Liver (tissue), 9 donors: ENCODE results near the gene ATXN1. TPM values are rescaled to one million over a fixed set of nuclear protein-coding genes. Genes with fewer than 3 reads are reported as not detected.

ENCODE experiments used
- DNase-seq: peaks from one replicate; pipeline ENCODE4 v3.0.0-alpha.2; 2017; ENCODE audit warnings: low spot score
- H3K27ac ChIP-seq, 2 donors: one replicate each; pipeline ENCODE4 v1.7.0; 2013; ENCODE audit warnings: inconsistent platforms in 2 of 2, low read length in 2 of 2, control low read depth in 1 of 2, low read depth in 1 of 2, mild to moderate bottlenecking in 1 of 2
- H3K27me3 ChIP-seq, 4 donors: one replicate each; pipeline versions ENCODE4 v1.6.1 to v1.7.0; 2013; ENCODE audit warnings: low read length in 3 of 4, inconsistent platforms in 1 of 4, mild to moderate bottlenecking in 1 of 4, moderate library complexity in 1 of 4; ENCODE audit not compliant: control insufficient read depth in 4 of 4, insufficient read depth in 4 of 4
- H3K36me3 ChIP-seq, 4 donors: one replicate each; pipeline versions ENCODE4 v1.6.1 to v1.7.0; 2013; ENCODE audit warnings: low read length in 3 of 4, mild to moderate bottlenecking in 3 of 4, low read depth in 1 of 4, moderate library complexity in 1 of 4; ENCODE audit not compliant: control insufficient read depth in 4 of 4, insufficient read depth in 3 of 4
- H3K4me1 ChIP-seq, 4 donors: one replicate each; pipeline versions ENCODE4 v1.6.1 to v1.7.0; 2013; ENCODE audit warnings: low read length in 3 of 4, mild to moderate bottlenecking in 3 of 4, moderate library complexity in 1 of 4; ENCODE audit not compliant: control insufficient read depth in 4 of 4, insufficient read depth in 4 of 4
- H3K4me3 ChIP-seq, 3 donors: one replicate each; pipeline versions ENCODE4 v1.6.1 to v1.7.0; 2013; ENCODE audit warnings: low read length in 3 of 3, control low read depth in 1 of 3, low read depth in 1 of 3, mild to moderate bottlenecking in 1 of 3
- H3K9ac ChIP-seq, 2 donors: one replicate each; pipeline ENCODE4 v1.7.0; 2013; ENCODE audit warnings: low read length in 2 of 2, mild to moderate bottlenecking in 2 of 2, moderate library complexity in 2 of 2, control low read depth in 1 of 2, low read depth in 1 of 2
- H3K9me3 ChIP-seq, 4 donors: one replicate each; pipeline versions ENCODE4 v1.6.1 to v1.7.0; 2013; ENCODE audit warnings: low read length in 3 of 4; ENCODE audit not compliant: control insufficient read depth in 4 of 4
- ATF3 ChIP-seq: IDR thresholded peaks from 2 replicates; pipeline ENCODE4 v1.6.1; 2016; ENCODE audit warnings: antibody characterized with exemption
- FOXA2 ChIP-seq: IDR thresholded peaks from 2 replicates; pipeline ENCODE4 v1.6.1; 2016; ENCODE audit warnings: antibody characterized with exemption
- GABPA ChIP-seq, 2 donors: IDR thresholded peaks in 1 of 2; conservative IDR thresholded peaks in 1 of 2; 2 replicates each; pipeline ENCODE4 v1.6.1; 2016; ENCODE audit warnings: antibody characterized with exemption in 2 of 2, mild to moderate bottlenecking in 1 of 2, moderate library complexity in 1 of 2
- HNF4A ChIP-seq, 2 donors: conservative IDR thresholded peaks; 2 replicates each; pipeline ENCODE4 v1.6.1; 2016; ENCODE audit warnings: antibody characterized with exemption in 2 of 2, mild to moderate bottlenecking in 2 of 2
- HNF4G ChIP-seq: IDR thresholded peaks from 2 replicates; pipeline ENCODE4 v1.6.1; 2016; ENCODE audit warnings: antibody characterized with exemption
- JUND ChIP-seq, 2 donors: IDR thresholded peaks; 2 replicates each; pipeline ENCODE4 v1.6.1; 2016; ENCODE audit warnings: antibody characterized with exemption in 2 of 2
- MAX ChIP-seq: IDR thresholded peaks from 2 replicates; pipeline ENCODE4 v1.6.1; 2016; ENCODE audit warnings: antibody characterized with exemption
- SP1 ChIP-seq: IDR thresholded peaks from 2 replicates; pipeline ENCODE4 v1.6.1; 2018; ENCODE audit warnings: antibody characterized with exemption, mild to moderate bottlenecking
- TAF1 ChIP-seq: conservative IDR thresholded peaks from 2 replicates; pipeline ENCODE4 v1.6.1; 2016; ENCODE audit warnings: antibody characterized with exemption, mild to moderate bottlenecking
- YY1 ChIP-seq: IDR thresholded peaks from 2 replicates; pipeline ENCODE4 v1.6.1; 2016; ENCODE audit warnings: antibody characterized with exemption, mild to moderate bottlenecking
- WGBS: extraction: QIAGEN DNeasy Blood & Tissue Kit; methylation state at CpG from one replicate; pipeline ENCODE4 v1.1.7; 2013; 5-methylcytosine and 5-hydroxymethylcytosine counted together
- polyA plus RNA-seq, 2 donors: library from polyadenylated mRNA; stranded (reverse) in 1 of 2; unstranded in 1 of 2; fragments of 200-250 nt in 1 of 2; fragments of >200 nt in 1 of 2; fragmentation: Nextera tagmentation in 1 of 2; extraction: Ambion mirVana in 1 of 2; gene quantifications; one replicate each; pipeline versions ENCODE4 v1.2.1 to v1.2.3, GENCODE V29; 2013 to 2015
- total RNA-seq, 2 donors: library from RNA; depleted of rRNA; stranded (reverse); fragments of >200 nt; gene quantifications; one replicate each; pipeline ENCODE4 v1.2.3, GENCODE V29; 2014
- TF ChIP-seq, protein P1 (sequence below): IDR thresholded peaks from 2 replicates; pipeline ENCODE4 v1.6.1; 2016; ENCODE audit warnings: antibody characterized with exemption, mild to moderate bottlenecking
- TF ChIP-seq, protein P2 (sequence below): fragments of 150-350 bp; IDR thresholded peaks from 2 replicates; pipeline ENCODE4 v1.5.1; 2017; ENCODE audit warnings: improper control_type of control experiment, low read depth, low read length; ENCODE audit not compliant: missing input control
- donor health status: healthy.
- donor health status: healthy.
- donor health status: healthy.
- donor health status: healthy.
- donor health status: healthy.

Gene ATXN1
- total and polyA plus RNA-seq, 4 donors = 4.3 to 29.7 (median 8.2) TPM

DNA sequence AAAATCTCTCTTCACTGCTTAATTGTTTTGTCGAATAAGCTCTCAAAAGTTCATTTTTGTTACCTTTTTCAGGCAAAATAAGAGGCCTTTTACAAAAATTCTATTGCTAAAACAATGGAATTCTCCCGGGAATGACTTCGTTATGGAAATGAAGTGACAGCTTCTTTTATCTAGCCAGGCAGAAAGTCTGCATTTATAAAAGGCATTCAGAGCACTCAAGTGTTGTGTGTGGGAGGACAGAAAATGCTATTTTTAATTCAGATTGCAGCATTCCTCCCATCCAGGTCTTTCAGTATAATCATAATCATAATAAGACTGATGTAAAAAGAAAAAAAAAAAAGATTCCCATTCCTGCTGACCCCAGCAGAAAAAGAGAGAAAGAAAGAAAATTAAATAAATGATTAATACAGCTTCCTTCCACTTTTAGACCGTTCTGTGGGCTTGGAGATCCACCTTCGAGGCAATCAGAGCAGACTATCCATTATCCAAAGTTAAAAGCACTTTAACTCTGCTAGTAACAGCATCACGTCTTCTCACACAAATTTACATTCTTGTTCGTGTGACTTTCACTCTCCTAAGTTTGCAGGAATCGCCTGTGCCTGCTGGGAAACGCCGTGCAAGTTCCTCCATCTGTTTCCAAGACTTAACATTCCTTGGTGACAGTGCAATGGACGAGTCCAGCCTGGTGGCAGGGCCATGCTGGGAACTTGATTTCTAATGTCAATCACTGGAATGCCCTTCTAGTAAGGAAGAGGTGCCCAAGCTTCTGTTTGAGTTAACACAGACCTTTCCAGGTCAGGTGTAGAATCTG lies 264.1 kb downstream of the ATXN1 start:
- H3K4me3 ChIP-seq = no peak overlapping the region
- H3K9ac ChIP-seq = no peak overlapping the region
- WGBS = 86% methylated on average over 11 of the region's 11 CpGs
- H3K36me3 ChIP-seq = peaks cover 0 to 2% (median 0%) of the 10 kb centered on the region in 4 donors
- TF ChIP-seq JUND (IDR thresholded peaks at IDR 0.05) (no peak), ATF3 (no peak)
- DNase-seq = no peak
- H3K9me3 ChIP-seq = no peaks in the 10 kb centered on the region
- H3K27me3 ChIP-seq = no peaks in the 10 kb centered on the region
- no peaks in the 10 kb centered on the region for H3K4me1 ChIP-seq
- no peak overlapping the region for H3K27ac ChIP-seq

GRCh38 chr6:16496210-16496609 lies 265.1 kb downstream of the ATXN1 start:
- 93% methylated on average over 5 of the region's 5 CpGs for WGBS
- no peak overlapping the region for H3K27ac ChIP-seq
- no peak overlapping the region for H3K4me3 ChIP-seq
- peaks cover 0 to 2% (median 0%) of the 10 kb centered on the region in 4 donors for H3K4me1 ChIP-seq
- H3K36me3 ChIP-seq = peaks cover 0 to 2% (median 0%) of the 10 kb centered on the region in 4 donors
- H3K9ac ChIP-seq = no peak overlapping the region
- TF ChIP-seq TAF1 = no peak
- TF ChIP-seq MAX = no peak
- no peak for TF ChIP-seq SP1
- no peak for TF ChIP-seq YY1
- TF ChIP-seq FOXA2 = no peak
- no peak for TF ChIP-seq HNF4A (conservative IDR thresholded peaks at IDR 0.05)
- TF ChIP-seq JUND (IDR thresholded peaks at IDR 0.05) = no peak
- TF ChIP-seq, protein P1, sequence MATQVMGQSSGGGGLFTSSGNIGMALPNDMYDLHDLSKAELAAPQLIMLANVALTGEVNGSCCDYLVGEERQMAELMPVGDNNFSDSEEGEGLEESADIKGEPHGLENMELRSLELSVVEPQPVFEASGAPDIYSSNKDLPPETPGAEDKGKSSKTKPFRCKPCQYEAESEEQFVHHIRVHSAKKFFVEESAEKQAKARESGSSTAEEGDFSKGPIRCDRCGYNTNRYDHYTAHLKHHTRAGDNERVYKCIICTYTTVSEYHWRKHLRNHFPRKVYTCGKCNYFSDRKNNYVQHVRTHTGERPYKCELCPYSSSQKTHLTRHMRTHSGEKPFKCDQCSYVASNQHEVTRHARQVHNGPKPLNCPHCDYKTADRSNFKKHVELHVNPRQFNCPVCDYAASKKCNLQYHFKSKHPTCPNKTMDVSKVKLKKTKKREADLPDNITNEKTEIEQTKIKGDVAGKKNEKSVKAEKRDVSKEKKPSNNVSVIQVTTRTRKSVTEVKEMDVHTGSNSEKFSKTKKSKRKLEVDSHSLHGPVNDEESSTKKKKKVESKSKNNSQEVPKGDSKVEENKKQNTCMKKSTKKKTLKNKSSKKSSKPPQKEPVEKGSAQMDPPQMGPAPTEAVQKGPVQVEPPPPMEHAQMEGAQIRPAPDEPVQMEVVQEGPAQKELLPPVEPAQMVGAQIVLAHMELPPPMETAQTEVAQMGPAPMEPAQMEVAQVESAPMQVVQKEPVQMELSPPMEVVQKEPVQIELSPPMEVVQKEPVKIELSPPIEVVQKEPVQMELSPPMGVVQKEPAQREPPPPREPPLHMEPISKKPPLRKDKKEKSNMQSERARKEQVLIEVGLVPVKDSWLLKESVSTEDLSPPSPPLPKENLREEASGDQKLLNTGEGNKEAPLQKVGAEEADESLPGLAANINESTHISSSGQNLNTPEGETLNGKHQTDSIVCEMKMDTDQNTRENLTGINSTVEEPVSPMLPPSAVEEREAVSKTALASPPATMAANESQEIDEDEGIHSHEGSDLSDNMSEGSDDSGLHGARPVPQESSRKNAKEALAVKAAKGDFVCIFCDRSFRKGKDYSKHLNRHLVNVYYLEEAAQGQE = no peak
- TF ChIP-seq GABPA (IDR thresholded peaks at IDR 0.05 in 1 of 2, conservative IDR thresholded peaks at IDR 0.05 in 1 of 2) = no peak
- TF ChIP-seq, protein P2, sequence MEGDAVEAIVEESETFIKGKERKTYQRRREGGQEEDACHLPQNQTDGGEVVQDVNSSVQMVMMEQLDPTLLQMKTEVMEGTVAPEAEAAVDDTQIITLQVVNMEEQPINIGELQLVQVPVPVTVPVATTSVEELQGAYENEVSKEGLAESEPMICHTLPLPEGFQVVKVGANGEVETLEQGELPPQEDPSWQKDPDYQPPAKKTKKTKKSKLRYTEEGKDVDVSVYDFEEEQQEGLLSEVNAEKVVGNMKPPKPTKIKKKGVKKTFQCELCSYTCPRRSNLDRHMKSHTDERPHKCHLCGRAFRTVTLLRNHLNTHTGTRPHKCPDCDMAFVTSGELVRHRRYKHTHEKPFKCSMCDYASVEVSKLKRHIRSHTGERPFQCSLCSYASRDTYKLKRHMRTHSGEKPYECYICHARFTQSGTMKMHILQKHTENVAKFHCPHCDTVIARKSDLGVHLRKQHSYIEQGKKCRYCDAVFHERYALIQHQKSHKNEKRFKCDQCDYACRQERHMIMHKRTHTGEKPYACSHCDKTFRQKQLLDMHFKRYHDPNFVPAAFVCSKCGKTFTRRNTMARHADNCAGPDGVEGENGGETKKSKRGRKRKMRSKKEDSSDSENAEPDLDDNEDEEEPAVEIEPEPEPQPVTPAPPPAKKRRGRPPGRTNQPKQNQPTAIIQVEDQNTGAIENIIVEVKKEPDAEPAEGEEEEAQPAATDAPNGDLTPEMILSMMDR = no peak
- no peak for TF ChIP-seq HNF4G
- no peaks in the 10 kb centered on the region for H3K9me3 ChIP-seq
- DNase-seq = no peak
- H3K27me3 ChIP-seq = no peaks in the 10 kb centered on the region
